ENCODE data around the gene TMEM130.
"Not testable (repeated sequence)": the region's sequence is repeated elsewhere in the genome, so short reads cannot be mapped to it uniquely, and the experiment has no call there.

Gene TMEM130

DNA sequence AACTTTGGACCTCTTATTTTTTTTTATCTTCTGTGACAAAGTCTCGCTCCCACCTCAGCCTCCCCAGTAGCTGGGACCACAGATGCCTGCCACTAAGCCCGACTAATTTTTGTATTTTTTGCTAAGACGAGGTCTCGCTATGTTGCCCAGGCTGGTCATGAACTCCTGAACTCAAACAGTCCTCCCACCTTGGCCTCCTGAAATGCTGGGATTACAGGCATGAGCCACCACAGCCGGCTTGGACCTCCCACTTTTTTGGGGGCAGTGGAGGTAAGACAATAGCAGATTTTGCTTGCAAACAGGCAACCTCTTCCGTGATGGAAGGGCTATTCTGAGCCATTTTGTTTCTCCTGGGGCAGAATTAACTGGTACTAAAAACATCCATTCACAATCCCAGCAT lies 7.3 kb upstream of the TMEM130 start:
- DNase-seq, result no peak

DNA sequence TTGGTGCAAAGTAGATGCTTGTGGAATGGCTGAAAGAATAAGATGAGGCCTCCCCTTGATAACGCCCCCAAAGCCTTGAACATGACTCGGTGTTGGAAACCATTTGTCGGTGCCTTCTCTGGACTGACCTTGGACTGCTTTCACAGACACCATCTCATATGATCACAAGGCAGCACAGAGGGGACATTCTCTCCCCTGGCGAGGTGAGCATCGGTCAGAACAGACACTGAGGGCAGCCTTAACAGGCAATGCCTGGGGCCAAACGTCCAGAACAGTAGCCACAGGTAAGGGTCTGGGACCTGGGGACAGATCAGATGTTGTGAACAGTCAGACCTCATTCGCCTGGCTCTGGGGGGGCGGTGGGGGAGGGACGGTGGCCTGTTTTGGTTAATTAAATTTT lies 5.7 kb upstream of the TMEM130 start:
- no peak for DNase-seq

- no peak for DNase-seq
These were observed 5.1 kb upstream of the TMEM130 start for GRCh38 chr7:98874942-98875341.

DNA sequence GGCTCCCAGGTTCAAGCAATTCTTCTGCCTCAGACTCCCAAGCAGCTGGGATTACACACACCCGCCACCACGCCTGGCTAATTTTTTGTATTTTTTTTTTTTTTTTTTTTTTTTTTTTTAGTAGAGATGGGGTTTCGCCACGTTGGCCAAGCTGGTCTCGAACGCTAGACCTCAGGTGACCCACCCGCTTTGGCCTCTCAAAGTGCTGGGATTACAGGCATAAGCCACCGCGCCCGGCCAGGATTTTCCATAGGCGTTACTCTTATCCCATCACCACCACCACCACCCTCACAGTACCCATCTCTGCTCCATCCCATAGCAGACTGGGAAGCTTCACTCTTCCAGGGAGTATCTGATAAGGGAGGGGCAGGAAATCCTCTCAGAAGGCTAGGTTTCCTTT lies 3.8 kb upstream of the TMEM130 start:
- not testable (repeated sequence) for DNase-seq

DNA sequence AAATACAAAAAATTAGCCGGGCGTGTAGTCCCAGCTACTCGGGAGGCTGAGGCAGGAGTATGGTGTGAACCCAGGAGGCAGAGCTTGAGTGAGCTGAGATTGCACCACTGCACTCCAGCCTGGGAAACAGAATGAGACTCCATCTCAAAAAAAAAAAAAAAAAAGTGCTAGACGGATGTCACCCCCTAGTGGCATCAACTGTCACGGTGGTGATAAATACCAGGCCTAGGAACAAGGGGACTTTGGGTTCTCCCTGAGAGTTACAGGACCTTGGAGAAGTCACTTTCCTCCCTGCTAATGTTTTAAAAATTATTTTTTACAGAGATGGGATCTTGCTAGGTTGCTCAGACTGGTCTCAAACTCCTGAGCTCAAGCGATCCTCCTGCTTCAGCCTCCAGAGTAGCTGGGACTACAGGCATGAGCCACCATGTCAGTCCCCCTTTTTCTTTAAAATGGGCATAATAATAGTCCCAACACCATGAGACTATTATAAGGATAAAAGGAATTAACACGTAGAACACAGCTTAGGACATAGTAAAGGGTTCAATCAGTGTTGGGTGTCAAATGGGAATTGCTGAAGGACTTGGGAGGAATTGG lies 2.6 kb upstream of the TMEM130 start:
- no peak for DNase-seq

- no peak for DNase-seq
These were observed 1.1 kb upstream of the TMEM130 start for GRCh38 chr7:98870807-98871491.

- peak; percentile 78 to 84 for DNase-seq
These were observed 372 bp upstream of the TMEM130 start for GRCh38 chr7:98870121-98870651.

DNA sequence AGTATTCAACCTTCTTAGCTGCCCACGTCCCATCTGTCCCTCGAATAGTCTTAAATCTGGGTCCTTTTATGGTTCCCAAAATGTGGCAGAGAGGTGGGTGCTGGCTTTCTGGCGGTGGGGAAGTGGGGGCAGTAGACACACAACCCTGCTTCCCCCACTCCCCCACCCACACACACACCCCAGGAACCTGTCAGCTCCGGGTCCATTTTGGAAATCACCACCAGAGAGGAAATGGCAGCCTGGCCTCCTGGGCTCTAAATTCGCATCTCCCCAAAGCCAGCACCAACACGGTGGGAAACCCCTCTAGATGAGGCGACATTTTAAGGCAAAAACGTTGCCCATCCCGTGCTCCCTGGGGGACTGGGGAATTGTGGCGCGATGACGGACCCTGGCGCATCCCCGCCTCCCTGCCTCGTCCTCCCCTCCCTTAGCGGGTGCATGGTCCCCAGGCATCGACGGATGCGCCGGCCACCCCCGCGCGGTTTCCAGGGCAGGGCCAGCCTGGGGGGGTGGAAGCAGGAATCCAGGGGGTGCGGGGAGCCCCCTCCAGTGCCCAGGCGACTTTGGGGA lies 702 bp downstream of the TMEM130 start:
- no peak for DNase-seq

DNA sequence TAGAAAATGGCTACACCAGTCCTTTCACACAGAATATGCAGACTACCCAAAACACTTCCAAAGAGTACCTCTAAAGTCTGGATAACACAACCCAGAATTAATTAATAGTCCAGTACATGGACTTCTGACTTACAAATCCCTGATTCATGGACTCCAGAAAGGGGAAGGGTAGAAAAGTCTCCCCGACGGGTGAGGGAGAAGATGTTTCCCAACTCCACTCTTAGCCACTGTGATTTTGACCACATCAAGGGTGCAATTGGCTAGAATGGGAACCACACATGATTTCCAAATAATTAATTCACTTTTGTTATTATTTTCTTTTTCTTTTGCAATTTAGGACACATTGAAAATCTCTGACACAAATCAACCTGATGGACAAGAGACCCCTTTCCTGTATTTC lies 1.4 kb downstream of the TMEM130 start:
- no peak for DNase-seq

DNA sequence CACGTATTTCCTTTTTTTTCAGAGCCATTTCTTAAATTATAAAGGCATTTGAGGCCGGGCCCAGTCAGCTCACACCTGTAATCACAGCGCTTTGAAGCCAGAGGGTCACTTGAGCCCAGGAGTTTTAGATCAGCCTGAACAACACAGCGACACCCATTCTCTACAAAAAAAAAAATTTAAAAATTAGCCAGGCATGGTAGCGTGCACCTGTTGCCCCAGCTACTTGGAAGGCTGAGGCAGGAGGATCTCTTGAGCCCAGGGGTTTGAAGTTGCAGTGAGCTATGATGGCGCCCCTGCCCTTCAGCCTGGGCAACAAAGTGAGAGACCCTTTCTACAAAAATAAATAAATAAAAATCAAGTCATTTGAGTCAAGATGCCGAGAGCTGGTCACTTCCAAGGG lies 3.0 kb downstream of the TMEM130 start:
- DNase-seq, result no peak

GRCh38 chr7:98866351-98866750 lies 3.5 kb downstream of the TMEM130 start:
- DNase-seq, result no peak

- DNase-seq, result no peak
These were observed 4.9 kb downstream of the TMEM130 start for GRCh38 chr7:98864731-98865453.

DNA sequence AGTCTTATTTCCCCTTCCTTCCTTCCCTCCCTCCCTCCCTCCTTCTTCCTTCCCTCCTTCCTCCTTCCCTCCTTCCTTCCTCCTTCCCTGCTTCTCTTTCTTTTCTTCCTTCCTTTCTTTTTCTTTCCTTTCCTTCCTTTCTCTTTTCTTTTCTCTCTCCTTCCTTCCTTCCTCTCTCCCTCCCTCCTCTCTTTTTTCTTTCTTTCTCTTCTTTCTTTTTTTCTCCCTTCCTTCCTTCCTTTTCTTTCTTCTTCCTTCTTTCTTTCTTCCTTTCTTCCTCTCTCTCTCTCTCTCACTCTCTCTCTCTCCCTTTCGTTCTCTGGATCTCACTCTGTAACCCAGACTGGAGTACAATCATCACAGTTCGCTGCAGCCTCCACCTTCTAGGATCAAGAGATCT lies 6.2 kb downstream of the TMEM130 start:
- no peak for DNase-seq

GRCh38 chr7:98862716-98863420 lies 6.9 kb downstream of the TMEM130 start:
- DNase-seq, result no peak

- no peak for DNase-seq
These were observed 7.6 kb downstream of the TMEM130 start for GRCh38 chr7:98862203-98862602.

DNA sequence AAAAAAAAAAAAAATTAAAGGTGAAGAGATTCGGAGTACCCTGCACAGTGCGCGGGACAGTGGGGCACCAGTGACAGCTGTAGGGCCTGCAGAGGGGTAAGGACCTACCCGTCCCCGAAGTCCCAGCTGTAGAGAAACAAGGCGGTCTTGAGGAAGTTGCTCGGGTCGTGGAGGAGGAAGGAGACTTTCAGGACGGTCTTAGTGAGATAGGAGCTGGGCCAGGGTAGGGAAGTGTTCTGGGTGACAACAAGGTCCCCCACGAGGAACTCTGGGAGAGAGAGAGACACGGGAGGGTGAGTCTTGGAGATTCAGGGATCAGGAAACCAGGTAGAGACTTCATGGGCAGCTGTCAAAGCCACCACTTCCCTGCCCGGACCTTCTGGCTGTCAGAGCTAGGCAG lies 9.7 kb downstream of the TMEM130 start:
- DNase-seq, result no peak

DNA sequence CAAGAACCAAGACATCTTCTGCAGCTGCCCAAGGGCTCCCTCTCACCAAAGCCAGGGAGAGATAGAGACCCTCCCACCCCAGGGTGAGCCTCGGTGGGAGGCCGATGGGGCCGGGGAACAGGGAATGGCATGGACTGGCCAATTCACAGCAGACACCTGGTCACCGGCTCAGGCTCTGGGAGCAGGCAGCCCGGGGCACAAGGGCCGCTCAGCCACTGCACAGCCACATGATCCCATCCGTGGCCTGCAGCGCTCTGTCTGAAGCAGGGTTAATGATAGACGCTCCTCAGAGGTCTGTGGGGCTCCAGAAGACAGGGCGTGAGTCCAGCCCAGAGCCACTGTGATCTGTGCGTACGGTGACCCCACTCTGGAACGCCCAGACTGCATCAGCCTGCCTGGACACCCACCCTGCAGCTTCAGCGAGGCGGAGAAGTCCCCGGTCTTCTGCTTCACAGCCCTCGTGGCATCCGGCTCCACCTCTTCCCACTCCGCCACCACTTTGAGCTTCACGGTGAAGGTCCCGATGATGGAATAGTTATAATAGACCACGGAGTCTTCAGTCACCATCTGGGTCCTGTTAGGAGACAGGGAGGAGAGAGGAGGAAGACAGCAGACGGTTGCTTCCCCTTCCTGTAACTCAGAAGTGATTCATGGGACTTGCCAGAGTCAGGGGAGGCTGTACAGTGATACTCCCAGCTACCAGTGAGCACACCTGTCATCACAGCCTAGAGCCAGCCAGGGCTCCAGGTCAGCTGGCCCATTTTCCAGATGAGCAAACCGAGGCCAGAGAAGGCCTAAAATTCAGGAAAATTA lies 14.0 kb downstream of the TMEM130 start:
- DNase-seq, result no peak

GRCh38 chr7:98852826-98853225 lies 17.0 kb downstream of the TMEM130 start:
- DNase-seq, result no peak

DNA sequence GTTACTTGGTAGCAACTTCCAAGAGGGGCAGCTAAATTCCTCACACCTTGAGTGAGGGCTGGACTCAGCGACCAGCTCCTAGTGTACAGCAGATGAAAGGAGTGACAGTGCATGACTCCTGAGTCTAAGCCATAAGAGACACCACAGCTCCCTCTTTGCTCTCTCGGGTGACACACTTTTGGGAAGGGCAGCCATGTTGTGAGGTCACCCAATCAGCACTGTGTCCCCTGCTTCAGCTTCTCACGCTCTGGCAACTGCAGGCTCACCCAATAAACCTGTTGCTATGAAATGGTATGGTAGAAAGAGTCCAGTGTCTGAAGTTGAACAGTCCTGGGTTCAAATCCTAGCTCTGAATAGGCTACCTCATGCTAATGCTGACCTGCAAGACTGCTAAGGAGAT lies 20.9 kb downstream of the TMEM130 start:
- no peak for DNase-seq

DNA sequence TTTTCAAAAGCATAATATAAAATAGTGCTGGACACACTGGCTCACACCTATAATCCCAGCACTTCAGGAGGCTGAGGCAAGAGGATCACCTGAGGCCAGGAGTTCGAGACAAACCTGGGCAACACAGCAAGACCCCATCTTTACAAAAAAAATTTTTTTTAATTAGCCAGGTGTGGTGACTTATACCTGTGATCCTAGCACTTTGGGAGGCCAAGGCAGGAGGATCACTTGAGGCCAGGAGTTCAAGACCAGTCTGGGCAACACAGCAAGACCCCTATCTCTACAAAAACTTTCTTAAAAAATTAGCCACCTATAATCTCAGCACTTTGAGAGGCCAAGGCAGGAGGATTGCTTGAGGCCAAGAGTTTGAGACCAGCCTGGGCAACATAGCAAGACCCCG lies 27.3 kb downstream of the TMEM130 start:
- not testable (repeated sequence) for DNase-seq

GRCh38 chr7:98841179-98841997 lies 28.4 kb downstream of the TMEM130 start:
- DNase-seq, result peak; percentile 45 to 71

Measured in stimulated activated CD4-positive, alpha-beta T cell treated with anti-CD3 and anti-CD28 coated beads, Interleukin-4, amount 100 ng/mL, for 4 hours (primary cell).